Neuronal stem cell (in vitro differentiated cells): Measurements from ENCODE around the gene VDAC1.

Experiments used
- DNase-seq: peaks from one replicate; pipeline ENCODE4 v3.0.0-alpha.2; 2013; ENCODE audit warnings: low spot score
- H2AFZ ChIP-seq: one replicate; pipeline ENCODE4 v1.6.1; 2013; ENCODE audit warnings: mild to moderate bottlenecking, low read length, inconsistent platforms
- H2AK5ac ChIP-seq: 2 replicates; pipeline ENCODE4 v1.6.1; 2013; ENCODE audit warnings: low read depth, mild to moderate bottlenecking, inconsistent platforms, low read length, moderate library complexity, mixed read lengths
- H2BK120ac ChIP-seq: 2 replicates; pipeline ENCODE4 v1.6.1; 2013; ENCODE audit warnings: low read depth, mild to moderate bottlenecking, inconsistent platforms, low read length, moderate library complexity, mixed read lengths
- H2BK12ac ChIP-seq: one replicate; pipeline ENCODE4 v1.6.1; 2013; ENCODE audit warnings: low read length, inconsistent platforms
- H2BK15ac ChIP-seq: 2 replicates; pipeline ENCODE4 v1.6.1; 2013; ENCODE audit warnings: mild to moderate bottlenecking, low read length, inconsistent platforms, mixed read lengths
- H2BK5ac ChIP-seq: one replicate; pipeline ENCODE4 v1.6.1; 2013; ENCODE audit warnings: inconsistent platforms, mild to moderate bottlenecking, low read length, moderate library complexity
- H3K14ac ChIP-seq: one replicate; pipeline ENCODE4 v1.6.1; 2013; ENCODE audit warnings: low read length, inconsistent platforms
- H3K18ac ChIP-seq: 2 replicates; pipeline ENCODE4 v1.6.1; 2013; ENCODE audit warnings: low read length, inconsistent platforms
- H3K23ac ChIP-seq: 2 replicates; pipeline ENCODE4 v1.6.1; 2013; ENCODE audit warnings: low read depth, mild to moderate bottlenecking, mixed read lengths, low read length, inconsistent platforms; ENCODE audit not compliant: poor library complexity
- H3K27ac ChIP-seq: replicated peaks from 3 replicates; pipeline ENCODE4 v1.5.1; 2013; ENCODE audit warnings: low read length, inconsistent platforms
- H3K27me3 ChIP-seq, 3 experiments: 2 replicates each; pipeline ENCODE4 v1.6.1; 2013; ENCODE audit warnings: low read length in 3 of 3, mild to moderate bottlenecking in 2 of 3, inconsistent platforms in 1 of 3, low read depth in 1 of 3, mixed read lengths in 1 of 3, moderate library complexity in 1 of 3; ENCODE audit not compliant: control insufficient read depth in 3 of 3, insufficient read depth in 3 of 3
- H3K36me3 ChIP-seq, 2 donors: replicated peaks in 1 of 2; 2 replicates each; pipeline ENCODE4 v1.6.1; 2013; ENCODE audit warnings: low read length in 2 of 2; ENCODE audit not compliant: control insufficient read depth in 2 of 2, insufficient read depth in 2 of 2
- H3K4ac ChIP-seq: 2 replicates; pipeline ENCODE4 v1.6.1; 2013; ENCODE audit warnings: inconsistent platforms, mild to moderate bottlenecking, low read length, moderate library complexity
- H3K4me1 ChIP-seq, 2 donors: 1 replicate in 1 of 2; 2 replicates in 1 of 2; pipeline ENCODE4 v1.6.1; 2013; ENCODE audit warnings: low read length in 2 of 2, low read depth in 1 of 2; ENCODE audit not compliant: control insufficient read depth in 2 of 2, insufficient read depth in 1 of 2
- H3K4me2 ChIP-seq: one replicate; pipeline ENCODE4 v1.6.1; 2013; ENCODE audit warnings: mild to moderate bottlenecking, low read length, inconsistent platforms; ENCODE audit not compliant: insufficient read depth, poor library complexity, severe bottlenecking
- H3K4me3 ChIP-seq, 2 donors: 2 replicates each; pipeline ENCODE4 v1.5.1; 2013; ENCODE audit warnings: low read length in 2 of 2, mild to moderate bottlenecking in 2 of 2, inconsistent platforms in 1 of 2, moderate library complexity in 1 of 2
- H3K79me1 ChIP-seq: one replicate; pipeline ENCODE4 v1.6.1; 2013; ENCODE audit warnings: low read depth, mild to moderate bottlenecking, inconsistent platforms, low read length, moderate library complexity
- H3K9ac ChIP-seq: one replicate; pipeline ENCODE4 v1.6.1; 2013; ENCODE audit warnings: mild to moderate bottlenecking, low read depth, low read length, inconsistent platforms; ENCODE audit not compliant: poor library complexity
- H3K9me3 ChIP-seq, 2 donors: replicated peaks in 1 of 2; 2 replicates each; pipeline versions ENCODE3 to v1.6.1; 2013; ENCODE audit warnings: low read length in 2 of 2, mild to moderate bottlenecking in 2 of 2, inconsistent platforms in 1 of 2, low read depth in 1 of 2, mixed read lengths in 1 of 2, moderate library complexity in 1 of 2; ENCODE audit not compliant: control insufficient read depth in 2 of 2, insufficient read depth in 1 of 2
- H4K8ac ChIP-seq: one replicate; pipeline ENCODE4 v1.6.1; 2013; ENCODE audit warnings: low read depth, mild to moderate bottlenecking, inconsistent platforms, low read length, moderate library complexity
- H4K91ac ChIP-seq: one replicate; pipeline ENCODE4 v1.6.1; 2013; ENCODE audit warnings: low read length, low read depth, mild to moderate bottlenecking, inconsistent platforms; ENCODE audit not compliant: poor library complexity
- WGBS, 2 donors: extraction: QIAGEN DNeasy Blood & Tissue Kit; methylation state at CpG; one replicate each; pipeline ENCODE4 v1.1.7; 2013; ENCODE audit warnings: missing lambda C conversion rate in 2 of 2, mixed read lengths in 1 of 2; ENCODE audit not compliant: insufficient read length in 2 of 2, insufficient replicate concordance in 1 of 2; ENCODE audit errors: extremely low coverage in 2 of 2; 5-methylcytosine and 5-hydroxymethylcytosine counted together

VDAC1 gene

DNA sequence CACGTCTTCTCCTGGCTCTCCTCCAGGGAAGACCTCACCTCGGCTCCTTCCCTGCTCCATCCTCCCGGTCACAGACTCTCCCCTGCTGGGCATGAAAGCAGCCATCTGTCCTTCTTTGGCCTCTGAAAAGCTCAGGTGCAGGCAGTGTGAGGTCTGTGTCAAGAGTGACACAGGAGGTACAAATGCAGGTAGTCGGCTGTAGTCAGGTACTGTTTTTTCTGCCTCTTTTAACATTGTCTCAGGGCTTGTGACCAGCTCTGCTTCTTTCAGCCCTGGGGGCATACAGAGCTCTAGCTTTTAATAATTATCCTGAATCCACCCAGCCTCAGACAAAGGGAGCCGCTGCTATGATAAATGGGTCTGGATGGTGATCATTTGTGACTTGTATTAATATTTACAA is 82.8 kb downstream of the VDAC1 start:
- Histone ChIP-seq H3K9ac (no peak overlapping the region), H4K91ac (no peak overlapping the region), H3K4ac (no peak overlapping the region), H2BK5ac (no peak overlapping the region), H3K14ac (no peak overlapping the region), H3K18ac (peak overlapping the region; percentile 48), H3K36me3 (no peaks in the 10 kb centered on the region), H3K9me3 (peaks cover 0 to 2% of the 10 kb centered on the region in 2 donors), H2BK12ac (no peak overlapping the region), H2BK15ac (no peak overlapping the region), H3K27ac (no peak overlapping the region), H4K8ac (no peak overlapping the region), H3K4me3 (no peak overlapping the region), H2BK120ac (no peak overlapping the region), H3K27me3 (peaks cover 0 to 42% (median 0%) of the 10 kb centered on the region in 3 experiments), H3K4me1 (no peaks in the 10 kb centered on the region), H3K23ac (no peak overlapping the region), H2AFZ (no peak overlapping the region), H2AK5ac (no peak overlapping the region), H3K79me1 (no peaks in the 10 kb centered on the region), H3K4me2 (no peak overlapping the region)
- WGBS, 2 donors, result no CpG with 5 or more reads among the region's 5 CpGs
- DNase-seq, result no peak
